HG03066 (cell line): ENCODE measurements around the gene EPHA5.

ENCODE experiments used
- ATAC-seq: cut with Tn5 transposase; IDR thresholded peaks from one replicate; pipeline ENCODE4 v1.9.1; 2021; ENCODE audit warnings: low read depth; ENCODE audit not compliant: unreplicated experiment

Gene EPHA5

GRCh38 chr4:65635051-65635821, 35.1 kb downstream of the EPHA5 start:
- no peak for ATAC-seq

- no peak for ATAC-seq
Observed at GRCh38 chr4:65624651-65625050, 45.6 kb downstream of the EPHA5 start.

- no peak for ATAC-seq
Observed at GRCh38 chr4:65623506-65623905, 46.8 kb downstream of the EPHA5 start.

- ATAC-seq: no peak
Observed at GRCh38 chr4:65617416-65617815, 52.9 kb downstream of the EPHA5 start.

GRCh38 chr4:65604515-65604914, 65.8 kb downstream of the EPHA5 start:
- ATAC-seq: no peak

GRCh38 chr4:65600656-65601055, 69.6 kb downstream of the EPHA5 start:
- ATAC-seq: no peak

GRCh38 chr4:65599340-65599739, 70.9 kb downstream of the EPHA5 start:
- no peak for ATAC-seq

- ATAC-seq: no peak
Observed at GRCh38 chr4:65597697-65598096, 72.6 kb downstream of the EPHA5 start.

GRCh38 chr4:65592089-65592488, 78.2 kb downstream of the EPHA5 start:
- no peak for ATAC-seq

- ATAC-seq: no peak
Observed at GRCh38 chr4:65589921-65590320, 80.4 kb downstream of the EPHA5 start.

GRCh38 chr4:65589331-65589730, 81.0 kb downstream of the EPHA5 start:
- ATAC-seq: no peak

- no peak for ATAC-seq
Observed at GRCh38 chr4:65580551-65580950, 89.7 kb downstream of the EPHA5 start.

GRCh38 chr4:65566473-65566872, 103.8 kb downstream of the EPHA5 start:
- ATAC-seq: no peak

GRCh38 chr4:65561164-65561563, 109.1 kb downstream of the EPHA5 start:
- ATAC-seq: no peak

GRCh38 chr4:65559270-65559669, 111.0 kb downstream of the EPHA5 start:
- ATAC-seq: no peak

GRCh38 chr4:65552057-65552456, 118.2 kb downstream of the EPHA5 start:
- no peak for ATAC-seq

- ATAC-seq: no peak
Observed at GRCh38 chr4:65550500-65550899, 119.8 kb downstream of the EPHA5 start.

GRCh38 chr4:65546882-65547416, 123.3 kb downstream of the EPHA5 start:
- ATAC-seq: no peak

GRCh38 chr4:65538571-65538970, 131.7 kb downstream of the EPHA5 start:
- ATAC-seq: no peak

GRCh38 chr4:65535113-65535512, 135.2 kb downstream of the EPHA5 start:
- no peak for ATAC-seq

- ATAC-seq: no peak
Observed at GRCh38 chr4:65521666-65522065, 148.6 kb downstream of the EPHA5 start.

- ATAC-seq: no peak
Observed at GRCh38 chr4:65515646-65516045, 154.6 kb downstream of the EPHA5 start.
